HCT116 (cell line): ENCODE results near the gene RGS2. TPM values are rescaled to one million over a fixed set of nuclear protein-coding genes. Genes with fewer than 3 reads are reported as not detected.

Source experiments
- ATAC-seq: fragments of 200-7000 bp; cut with Tn5 transposase; 2 replicates; pipeline ENCODE4 v1.9.1; 2020; ENCODE audit warnings: mild to moderate bottlenecking, moderate library complexity
- BruUV-seq: library from RNA; stranded (reverse); fragments of 400-500 nt; replicated peaks from 2 replicates; lab custom pipeline; 2021; lab: Mats Ljungman, UMichigan
- CTCF ChIA-PET: fragments of 300-600 bp; sonication (Branson Sonifier 250); formaldehyde crosslinking; loops from one replicate; lab custom pipeline; 2021; ENCODE audit warnings: antibody characterized with exemption; lab: Charles Lee
- POLR2A ChIA-PET: fragments of 300-600, 350-600 bp; sonication (Branson Sonifier 250); formaldehyde crosslinking; loops from one replicate; lab custom pipeline; 2021; ENCODE audit warnings: antibody characterized with exemption; lab: Charles Lee
- RAD21 ChIA-PET, 2 experiments: fragments of 300-600 bp; sonication (Branson Sonifier 250); formaldehyde crosslinking; loops; one replicate each; lab custom pipeline; 2023; ENCODE audit warnings: low total read pairs in 2 of 2; ENCODE audit not compliant: uncharacterized antibody in 2 of 2, unreplicated experiment in 2 of 2, low non-redundant PET in 1 of 2; lab: Charles Lee
- DNase-seq: peaks from one replicate; pipeline ENCODE4 v3.0.0-alpha.2; 2010; ENCODE audit warnings: low read depth, low spot score
- H2AFZ ChIP-seq: fragments of 200-600 bp; shearing (Covaris generic), sonication (generic); 2 replicates; pipeline ENCODE4 v1.6.1; 2017; ENCODE audit warnings: low read depth, mixed run types, mixed read lengths, antibody characterized with exemption, low read length; ENCODE audit not compliant: poor library complexity, severe bottlenecking
- H3K27ac ChIP-seq: 2 replicates; pipeline ENCODE4 v1.5.1; 2012; ENCODE audit warnings: low read depth, low read length
- H3K27me3 ChIP-seq: fragments of 200-600 bp; sonication (generic); 2 replicates; pipeline ENCODE4 v1.6.1; 2016; ENCODE audit warnings: mixed run types, low read length, mixed read lengths; ENCODE audit not compliant: insufficient read depth
- H3K36me3 ChIP-seq, 2 experiments: fragments of 200-500 bp in 1 of 2; fragments of 200-600 bp in 1 of 2; sonication (Bioruptor generic) in 1 of 2; sonication (generic) in 1 of 2; 2 replicates each; pipeline versions ENCODE4 v1.5.1 to v1.6.1; 2014 to 2016; ENCODE audit warnings: low read length in 2 of 2, inconsistent platforms in 1 of 2, mixed read lengths in 1 of 2, mixed run types in 1 of 2; ENCODE audit not compliant: insufficient read depth in 2 of 2, control insufficient read depth in 1 of 2
- H3K4me1 ChIP-seq, 2 experiments: fragments of 200-600 bp in 1 of 2; sonication (generic) in 1 of 2; 2 replicates each; pipeline versions ENCODE4 v1.5.1 to v1.6.1; 2012 to 2017; ENCODE audit warnings: low read length in 2 of 2, inconsistent platforms in 1 of 2, mild to moderate bottlenecking in 1 of 2, mixed read lengths in 1 of 2, mixed run types in 1 of 2, moderate library complexity in 1 of 2; ENCODE audit not compliant: insufficient read depth in 2 of 2, control insufficient read depth in 1 of 2
- H3K4me2 ChIP-seq: fragments of 200-600 bp; sonication (generic); 2 replicates; pipeline ENCODE4 v1.6.1; 2017; ENCODE audit warnings: mixed run types, low read length, mixed read lengths
- H3K4me3 ChIP-seq, 2 experiments: fragments of 200-600 bp in 1 of 2; sonication (generic) in 1 of 2; replicated peaks in 1 of 2; 2 replicates each; pipeline ENCODE4 v1.5.1; 2011 to 2016; ENCODE audit warnings: low read length in 2 of 2, control low read depth in 1 of 2, low read depth in 1 of 2, mild to moderate bottlenecking in 1 of 2, mixed read lengths in 1 of 2, mixed run types in 1 of 2
- H3K79me2 ChIP-seq: fragments of 200-600 bp; sonication (generic); 2 replicates; pipeline ENCODE4 v1.6.1; 2017; ENCODE audit warnings: mild to moderate bottlenecking, mixed run types, low read length, moderate library complexity, mixed read lengths; ENCODE audit not compliant: insufficient read depth
- H3K9ac ChIP-seq: fragments of 200-600 bp; sonication (generic); 2 replicates; pipeline ENCODE4 v1.6.1; 2016; ENCODE audit warnings: low read length, mixed read lengths
- H3K9me2 ChIP-seq: fragments of 200-600 bp; sonication (generic), shearing (Covaris generic); 2 replicates; pipeline ENCODE4 v1.6.1; 2017; ENCODE audit warnings: mixed run types, mild to moderate bottlenecking, moderate library complexity; ENCODE audit not compliant: insufficient read depth
- H3K9me3 ChIP-seq, 2 experiments: fragments of 200-500 bp in 1 of 2; fragments of 200-600 bp in 1 of 2; sonication (Bioruptor generic) in 1 of 2; sonication (generic) in 1 of 2; 2 replicates each; pipeline ENCODE4 v1.6.1; 2014 to 2017; ENCODE audit warnings: low read length in 2 of 2, mixed read lengths in 2 of 2, inconsistent platforms in 1 of 2, low read depth in 1 of 2, mild to moderate bottlenecking in 1 of 2, mixed run types in 1 of 2, moderate library complexity in 1 of 2; ENCODE audit not compliant: control insufficient read depth in 1 of 2, insufficient read depth in 1 of 2
- H4K20me1 ChIP-seq: fragments of 200-600 bp; sonication (generic), shearing (Covaris generic); 2 replicates; pipeline ENCODE4 v1.6.1; 2017; ENCODE audit warnings: mixed run types, mild to moderate bottlenecking, moderate library complexity; ENCODE audit not compliant: insufficient read depth
- CEBPB ChIP-seq: IDR thresholded peaks from 2 replicates; pipeline ENCODE4 v1.6.1; 2012; ENCODE audit warnings: low read depth
- CTCF ChIP-seq, 3 experiments: fragments of 200-600 bp in 1 of 3; sonication (generic) in 1 of 3; IDR thresholded peaks in 2 of 3; conservative IDR thresholded peaks in 1 of 3; 2 replicates each; pipeline ENCODE4 v1.5.1; 2012 to 2017; ENCODE audit warnings: low read depth in 2 of 3, low read length in 2 of 3, antibody characterized with exemption in 1 of 3, borderline replicate concordance in 1 of 3, control low read depth in 1 of 3, mild to moderate bottlenecking in 1 of 3, mixed read lengths in 1 of 3, mixed run types in 1 of 3, moderate library complexity in 1 of 3; ENCODE audit not compliant: insufficient read depth in 1 of 3
- EGR1 ChIP-seq: IDR thresholded peaks from 2 replicates; pipeline ENCODE4 v1.6.1; 2012; ENCODE audit warnings: low read depth
- ELF1 ChIP-seq: IDR thresholded peaks from 2 replicates; pipeline ENCODE4 v1.6.1; 2012; ENCODE audit warnings: low read depth, borderline replicate concordance
- EZH2 ChIP-seq: fragments of 200-600 bp; sonication (generic); IDR thresholded peaks from 2 replicates; pipeline ENCODE4 v1.6.1; 2017; ENCODE audit warnings: antibody characterized with exemption, mixed run types
- FOSL1 ChIP-seq: IDR thresholded peaks from 2 replicates; pipeline ENCODE4 v1.6.1; 2012; ENCODE audit warnings: low read depth
- JUND ChIP-seq: IDR thresholded peaks from 2 replicates; pipeline ENCODE4 v1.6.1; 2012
- POLR2A ChIP-seq: IDR thresholded peaks from 2 replicates; pipeline ENCODE4 v1.7.0; 2011; ENCODE audit warnings: borderline replicate concordance; ENCODE audit not compliant: insufficient read depth, insufficient read length; ENCODE audit errors: extremely low read depth
- POLR2AphosphoS5 ChIP-seq: IDR thresholded peaks from 2 replicates; pipeline ENCODE4 v1.6.1; 2011; ENCODE audit warnings: mild to moderate bottlenecking, low read depth, low read length, moderate library complexity
- RAD21 ChIP-seq: IDR thresholded peaks from 2 replicates; pipeline ENCODE4 v1.6.1; 2012; ENCODE audit warnings: low read depth, mild to moderate bottlenecking
- SIN3A ChIP-seq: IDR thresholded peaks from 2 replicates; pipeline ENCODE4 v1.6.1; 2012; ENCODE audit warnings: low read depth
- SP1 ChIP-seq: IDR thresholded peaks from 2 replicates; pipeline ENCODE4 v1.6.1; 2012; ENCODE audit warnings: low read depth
- TCF7L2 ChIP-seq: IDR thresholded peaks from 2 replicates; pipeline ENCODE4 v1.7.0; 2011; ENCODE audit warnings: borderline replicate concordance, inconsistent platforms; ENCODE audit not compliant: insufficient read depth, insufficient read length; ENCODE audit errors: extremely low read depth
- YY1 ChIP-seq: IDR thresholded peaks from 2 replicates; pipeline ENCODE4 v1.6.1; 2011; ENCODE audit warnings: low read length, low read depth, moderate library complexity, mild to moderate bottlenecking; ENCODE audit not compliant: insufficient replicate concordance; ENCODE audit errors: extremely low read depth
- ZBTB33 ChIP-seq: IDR thresholded peaks from 2 replicates; pipeline ENCODE4 v1.6.1; 2011; ENCODE audit warnings: mild to moderate bottlenecking, low read length, moderate library complexity; ENCODE audit not compliant: insufficient replicate concordance; ENCODE audit errors: extremely low read depth
- ZFX ChIP-seq: fragments of 450-650 bp; IDR thresholded peaks from 2 replicates; pipeline ENCODE4 v1.6.1; 2017
- ZNF274 ChIP-seq: fragments of 200-500 bp; sonication (Bioruptor generic); IDR thresholded peaks from 2 replicates; pipeline ENCODE4 v1.6.1; 2014; ENCODE audit warnings: mild to moderate bottlenecking, low read depth, low read length, inconsistent platforms
- intact Hi-C: fragments of 100-400 bp; cut with micrococcal nuclease; formaldehyde crosslinking; loops from 2 replicates; pipeline ENCODE4 v1.10.0; 2022
- total RNA-seq: library from RNA; stranded (reverse); gene quantifications from one replicate; pipeline ENCODE4 v1.2.1, GENCODE V29; 2021; ENCODE audit not compliant: unreplicated experiment
- TF ChIP-seq, protein P1 (sequence below): IDR thresholded peaks from 2 replicates; pipeline ENCODE4 v1.6.1; 2012
- TF ChIP-seq, protein P2 (sequence below): IDR thresholded peaks from 2 replicates; pipeline ENCODE4 v1.6.1; 2012; ENCODE audit warnings: low read depth

Gene RGS2
- total RNA-seq, 1 experiment from 2014 or later, result 21.1 TPM

- Histone ChIP-seq H3K27ac (no peak overlapping the region), H3K36me3 (no peaks in the 10 kb centered on the region), H3K4me1 (no peaks in the 10 kb centered on the region), H3K79me2 (no peaks in the 10 kb centered on the region), H4K20me1 (no peaks in the 10 kb centered on the region), H3K27me3 (no peaks in the 10 kb centered on the region), H3K9me3 (no peaks in the 10 kb centered on the region), H2AFZ (no peak overlapping the region)
- POLR2A ChIA-PET, result interaction anchor here (1.2 kb wide), 1 partner anchor 13 kb away, joined by 3 read pairs; no protein-coding TSS in a partner anchor
- RAD21 ChIA-PET, result no interaction called here
- CTCF ChIA-PET, result no interaction called here
- no peak for DNase-seq
- no peak for TF ChIP-seq TCF7L2
- TF ChIP-seq CEBPB, result no peak
- TF ChIP-seq ZBTB33, result no peak
- TF ChIP-seq ZFX, result no peak
- TF ChIP-seq FOSL1, result no peak
- TF ChIP-seq SP1, result no peak
- TF ChIP-seq YY1, result no peak
- TF ChIP-seq, protein P1, sequence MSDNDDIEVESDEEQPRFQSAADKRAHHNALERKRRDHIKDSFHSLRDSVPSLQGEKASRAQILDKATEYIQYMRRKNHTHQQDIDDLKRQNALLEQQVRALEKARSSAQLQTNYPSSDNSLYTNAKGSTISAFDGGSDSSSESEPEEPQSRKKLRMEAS, result no peak
- TF ChIP-seq ZNF274, result no peak
- TF ChIP-seq RAD21, result no peak
- TF ChIP-seq EZH2, result no peak
- no peak for TF ChIP-seq EGR1
- TF ChIP-seq SIN3A, result no peak
- no peak for TF ChIP-seq POLR2A
- TF ChIP-seq, protein P2, sequence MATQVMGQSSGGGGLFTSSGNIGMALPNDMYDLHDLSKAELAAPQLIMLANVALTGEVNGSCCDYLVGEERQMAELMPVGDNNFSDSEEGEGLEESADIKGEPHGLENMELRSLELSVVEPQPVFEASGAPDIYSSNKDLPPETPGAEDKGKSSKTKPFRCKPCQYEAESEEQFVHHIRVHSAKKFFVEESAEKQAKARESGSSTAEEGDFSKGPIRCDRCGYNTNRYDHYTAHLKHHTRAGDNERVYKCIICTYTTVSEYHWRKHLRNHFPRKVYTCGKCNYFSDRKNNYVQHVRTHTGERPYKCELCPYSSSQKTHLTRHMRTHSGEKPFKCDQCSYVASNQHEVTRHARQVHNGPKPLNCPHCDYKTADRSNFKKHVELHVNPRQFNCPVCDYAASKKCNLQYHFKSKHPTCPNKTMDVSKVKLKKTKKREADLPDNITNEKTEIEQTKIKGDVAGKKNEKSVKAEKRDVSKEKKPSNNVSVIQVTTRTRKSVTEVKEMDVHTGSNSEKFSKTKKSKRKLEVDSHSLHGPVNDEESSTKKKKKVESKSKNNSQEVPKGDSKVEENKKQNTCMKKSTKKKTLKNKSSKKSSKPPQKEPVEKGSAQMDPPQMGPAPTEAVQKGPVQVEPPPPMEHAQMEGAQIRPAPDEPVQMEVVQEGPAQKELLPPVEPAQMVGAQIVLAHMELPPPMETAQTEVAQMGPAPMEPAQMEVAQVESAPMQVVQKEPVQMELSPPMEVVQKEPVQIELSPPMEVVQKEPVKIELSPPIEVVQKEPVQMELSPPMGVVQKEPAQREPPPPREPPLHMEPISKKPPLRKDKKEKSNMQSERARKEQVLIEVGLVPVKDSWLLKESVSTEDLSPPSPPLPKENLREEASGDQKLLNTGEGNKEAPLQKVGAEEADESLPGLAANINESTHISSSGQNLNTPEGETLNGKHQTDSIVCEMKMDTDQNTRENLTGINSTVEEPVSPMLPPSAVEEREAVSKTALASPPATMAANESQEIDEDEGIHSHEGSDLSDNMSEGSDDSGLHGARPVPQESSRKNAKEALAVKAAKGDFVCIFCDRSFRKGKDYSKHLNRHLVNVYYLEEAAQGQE, result no peak
- TF ChIP-seq POLR2AphosphoS5, result no peak
- no peak for TF ChIP-seq JUND
- no peak for TF ChIP-seq ELF1
- no peak for TF ChIP-seq CTCF (IDR thresholded peaks at IDR 0.05 in 2 of 3, conservative IDR thresholded peaks at IDR 0.05 in 1 of 3; ENCODE audit: borderline replicate concordance in 1 of 3, insufficient read depth in 1 of 3, low read depth in 2 of 3, low read length in 2 of 3)
- TF ChIP-seq, all 23 proteins: peak for 0
- BruUV-seq, result no TSS peak
- no peaks in the 10 kb centered on the region for H3K9me2 ChIP-seq
- no peak overlapping the region for H3K9ac ChIP-seq
- no peak overlapping the region for H3K4me3 ChIP-seq
- intact Hi-C loops, result no loop called here
- ATAC-seq, result no peak
- no peak overlapping the region for H3K4me2 ChIP-seq
Observed at GRCh38 chr1:192793983-192794767, 14.7 kb upstream of the RGS2 start.
